ENCODE results near the gene UBL4B.

DNA sequence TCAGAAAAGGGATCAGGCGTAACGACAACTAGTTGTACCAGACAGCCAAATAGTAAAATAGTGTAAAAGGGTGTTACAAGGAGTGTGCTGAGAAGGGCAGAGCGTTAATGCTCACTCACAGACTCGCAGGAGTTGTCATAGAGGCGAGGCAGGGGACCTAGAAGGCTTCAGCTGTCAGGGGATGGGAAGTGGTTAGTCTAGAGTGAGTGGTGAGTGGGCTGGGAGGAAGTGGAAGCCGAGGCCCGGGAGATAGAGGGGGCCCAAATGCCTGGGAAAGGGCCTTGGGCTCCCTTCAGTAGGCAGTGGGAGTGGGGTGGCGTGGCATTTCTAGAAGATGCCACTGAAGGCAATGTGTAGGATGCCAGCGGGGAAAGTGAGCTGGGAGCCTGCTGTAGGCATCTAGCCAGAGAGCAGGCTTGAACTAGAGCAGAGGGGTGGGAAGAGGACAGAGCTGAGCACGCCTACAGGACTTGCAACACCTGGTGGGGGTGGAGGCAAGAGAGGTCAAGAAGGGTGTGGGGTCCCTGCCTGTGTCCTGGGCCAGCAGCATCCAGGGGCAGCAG lies 48.4 kb downstream of the UBL4B start:
- TF ChIP-seq, protein P1, sequence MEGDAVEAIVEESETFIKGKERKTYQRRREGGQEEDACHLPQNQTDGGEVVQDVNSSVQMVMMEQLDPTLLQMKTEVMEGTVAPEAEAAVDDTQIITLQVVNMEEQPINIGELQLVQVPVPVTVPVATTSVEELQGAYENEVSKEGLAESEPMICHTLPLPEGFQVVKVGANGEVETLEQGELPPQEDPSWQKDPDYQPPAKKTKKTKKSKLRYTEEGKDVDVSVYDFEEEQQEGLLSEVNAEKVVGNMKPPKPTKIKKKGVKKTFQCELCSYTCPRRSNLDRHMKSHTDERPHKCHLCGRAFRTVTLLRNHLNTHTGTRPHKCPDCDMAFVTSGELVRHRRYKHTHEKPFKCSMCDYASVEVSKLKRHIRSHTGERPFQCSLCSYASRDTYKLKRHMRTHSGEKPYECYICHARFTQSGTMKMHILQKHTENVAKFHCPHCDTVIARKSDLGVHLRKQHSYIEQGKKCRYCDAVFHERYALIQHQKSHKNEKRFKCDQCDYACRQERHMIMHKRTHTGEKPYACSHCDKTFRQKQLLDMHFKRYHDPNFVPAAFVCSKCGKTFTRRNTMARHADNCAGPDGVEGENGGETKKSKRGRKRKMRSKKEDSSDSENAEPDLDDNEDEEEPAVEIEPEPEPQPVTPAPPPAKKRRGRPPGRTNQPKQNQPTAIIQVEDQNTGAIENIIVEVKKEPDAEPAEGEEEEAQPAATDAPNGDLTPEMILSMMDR (IDR thresholded peaks at IDR 0.05), result no peak
- TF ChIP-seq POLR2A (IDR thresholded peaks at IDR 0.05), result no peak

Data from body of pancreas (tissue), 4 donors.